Measurements from ENCODE around the gene EML4.

EML4 gene

DNA sequence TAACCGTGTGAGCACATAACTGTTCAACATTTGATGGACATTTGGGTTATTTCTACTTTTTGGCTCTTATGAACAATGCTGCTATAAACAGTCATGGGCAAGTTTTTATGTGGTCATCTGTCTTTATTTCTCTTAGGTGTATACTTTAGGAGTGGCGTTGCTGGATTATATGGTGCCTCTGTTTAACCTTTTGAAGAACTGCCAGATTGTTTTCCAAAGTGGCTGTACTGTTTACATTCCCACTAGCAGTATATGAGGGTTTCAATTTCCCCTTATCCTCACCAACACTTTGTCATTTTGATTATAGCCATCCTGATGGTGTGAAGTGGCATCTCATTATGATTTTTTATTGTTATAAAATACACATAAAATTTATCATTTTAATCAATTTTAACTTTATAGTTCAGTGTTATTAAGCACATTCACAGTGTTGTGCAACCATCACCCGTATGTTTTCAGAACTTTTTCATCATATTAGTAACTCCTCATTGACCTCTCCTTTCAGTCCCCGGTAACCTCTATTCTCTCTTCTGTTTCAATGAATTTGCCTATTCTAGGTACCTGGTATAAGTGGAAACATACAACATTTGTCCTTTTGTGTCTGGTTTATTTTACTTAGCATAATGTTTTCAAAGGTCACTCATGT is 55.4 kb downstream of the EML4 start:
- Histone ChIP-seq H3K4me3 (ENCODE audit: low read length) (no peak overlapping the region), H3K36me3 (replicated peaks; ENCODE audit: insufficient read depth, low read length) (no peaks in the 10 kb centered on the region), H3K9me2 (replicated peaks; ENCODE audit: insufficient read depth, low read length) (no peaks in the 10 kb centered on the region), H3K27me3 (replicated peaks; ENCODE audit: insufficient read depth, low read length) (no peaks in the 10 kb centered on the region), H3K27ac (ENCODE audit: low read length) (no peak overlapping the region), H3K4me2 (ENCODE audit: low read depth, low read length) (no peak overlapping the region), H3F3A (ENCODE audit: insufficient read depth, low read length) (no peaks in the 10 kb centered on the region), H4K20me1 (ENCODE audit: insufficient read depth, low read length) (0 out of 2 replicates have a peak, but pooled peaks cover 8% of the 10 kb centered on the region), H2AFZ (ENCODE audit: low read length) (no peak overlapping the region), H3K9me3 (replicated peaks; ENCODE audit: insufficient read depth, low read length) (no peaks in the 10 kb centered on the region), H3K4me1 (ENCODE audit: low read length) (no peaks in the 10 kb centered on the region), H3K79me2 (ENCODE audit: low read length) (peaks cover 94% of the 10 kb centered on the region), H3K9ac (ENCODE audit: low read length) (no peak overlapping the region)
- no peak for DNase-seq
- TF ChIP-seq, protein P1, sequence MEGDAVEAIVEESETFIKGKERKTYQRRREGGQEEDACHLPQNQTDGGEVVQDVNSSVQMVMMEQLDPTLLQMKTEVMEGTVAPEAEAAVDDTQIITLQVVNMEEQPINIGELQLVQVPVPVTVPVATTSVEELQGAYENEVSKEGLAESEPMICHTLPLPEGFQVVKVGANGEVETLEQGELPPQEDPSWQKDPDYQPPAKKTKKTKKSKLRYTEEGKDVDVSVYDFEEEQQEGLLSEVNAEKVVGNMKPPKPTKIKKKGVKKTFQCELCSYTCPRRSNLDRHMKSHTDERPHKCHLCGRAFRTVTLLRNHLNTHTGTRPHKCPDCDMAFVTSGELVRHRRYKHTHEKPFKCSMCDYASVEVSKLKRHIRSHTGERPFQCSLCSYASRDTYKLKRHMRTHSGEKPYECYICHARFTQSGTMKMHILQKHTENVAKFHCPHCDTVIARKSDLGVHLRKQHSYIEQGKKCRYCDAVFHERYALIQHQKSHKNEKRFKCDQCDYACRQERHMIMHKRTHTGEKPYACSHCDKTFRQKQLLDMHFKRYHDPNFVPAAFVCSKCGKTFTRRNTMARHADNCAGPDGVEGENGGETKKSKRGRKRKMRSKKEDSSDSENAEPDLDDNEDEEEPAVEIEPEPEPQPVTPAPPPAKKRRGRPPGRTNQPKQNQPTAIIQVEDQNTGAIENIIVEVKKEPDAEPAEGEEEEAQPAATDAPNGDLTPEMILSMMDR (IDR thresholded peaks at IDR 0.05; ENCODE audit: low read length): no peak
- TF ChIP-seq EZH2 (optimal IDR thresholded peaks at IDR 0.05; ENCODE audit: low read depth, low read length): no peak
- no peak for TF ChIP-seq EZH2phosphoT487 (IDR thresholded peaks at IDR 0.05; ENCODE audit: low read length)

DNA sequence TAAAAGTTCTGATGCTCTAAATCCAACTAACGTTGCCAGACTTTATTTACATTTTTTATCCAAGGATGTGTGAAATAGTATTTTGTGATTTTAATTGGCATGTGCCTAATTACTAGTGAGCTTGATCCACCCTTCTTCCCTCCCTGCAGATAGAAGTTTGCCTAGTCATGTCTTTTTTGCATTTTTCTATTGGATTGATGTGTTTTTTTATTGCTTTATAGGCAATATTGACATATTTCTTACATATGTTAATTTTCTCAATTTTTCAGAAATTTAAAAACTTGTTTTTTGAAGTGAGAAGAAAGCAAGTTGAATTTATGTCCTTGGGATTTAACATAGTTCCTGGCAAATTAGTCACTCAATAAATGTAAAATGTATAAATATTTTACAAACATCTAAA is 56.4 kb downstream of the EML4 start:
- TF ChIP-seq EZH2phosphoT487 (IDR thresholded peaks at IDR 0.05; ENCODE audit: low read length) (no peak), EZH2 (optimal IDR thresholded peaks at IDR 0.05; ENCODE audit: low read depth, low read length) (no peak)
- TF ChIP-seq, protein P1 (IDR thresholded peaks at IDR 0.05; ENCODE audit: low read length): no peak
- Histone ChIP-seq H3K27me3 (replicated peaks; ENCODE audit: insufficient read depth, low read length) (no peaks in the 10 kb centered on the region), H3K9me3 (replicated peaks; ENCODE audit: insufficient read depth, low read length) (no peaks in the 10 kb centered on the region), H3K27ac (ENCODE audit: low read length) (no peak overlapping the region), H2AFZ (ENCODE audit: low read length) (no peak overlapping the region), H3K4me1 (ENCODE audit: low read length) (no peaks in the 10 kb centered on the region), H3K9ac (ENCODE audit: low read length) (no peak overlapping the region), H3K9me2 (replicated peaks; ENCODE audit: insufficient read depth, low read length) (no peaks in the 10 kb centered on the region), H3F3A (ENCODE audit: insufficient read depth, low read length) (no peaks in the 10 kb centered on the region), H3K4me2 (ENCODE audit: low read depth, low read length) (no peak overlapping the region), H4K20me1 (ENCODE audit: insufficient read depth, low read length) (0 out of 2 replicates have a peak, but pooled peaks cover 8% of the 10 kb centered on the region), H3K79me2 (ENCODE audit: low read length) (peaks cover 93% of the 10 kb centered on the region), H3K36me3 (replicated peaks; ENCODE audit: insufficient read depth, low read length) (no peaks in the 10 kb centered on the region), H3K4me3 (ENCODE audit: low read length) (no peak overlapping the region)
- DNase-seq: no peak

DNA sequence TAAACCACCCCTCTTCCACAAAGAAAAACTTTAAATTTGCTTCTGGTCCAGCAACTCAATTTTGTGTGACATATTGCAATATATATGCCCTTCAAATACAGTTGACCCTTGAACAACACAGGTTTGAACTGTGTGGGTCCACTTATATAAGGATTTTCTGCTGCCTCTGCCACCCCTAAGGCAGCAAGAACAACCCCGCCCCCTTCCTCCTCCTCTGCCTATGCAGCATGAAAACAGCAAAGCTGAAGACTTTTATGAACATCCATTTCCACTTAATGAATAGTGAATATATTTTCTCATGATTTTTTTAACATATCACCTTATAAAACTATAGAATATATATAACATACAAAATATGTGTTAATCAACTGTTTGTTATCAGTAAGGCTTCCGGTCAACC is 58.3 kb downstream of the EML4 start:
- Histone ChIP-seq H3F3A (ENCODE audit: insufficient read depth, low read length) (no peaks in the 10 kb centered on the region), H3K4me3 (ENCODE audit: low read length) (no peak overlapping the region), H3K27me3 (replicated peaks; ENCODE audit: insufficient read depth, low read length) (no peaks in the 10 kb centered on the region), H2AFZ (ENCODE audit: low read length) (no peak overlapping the region), H3K9ac (ENCODE audit: low read length) (no peak overlapping the region), H3K27ac (ENCODE audit: low read length) (no peak overlapping the region), H3K36me3 (replicated peaks; ENCODE audit: insufficient read depth, low read length) (no peaks in the 10 kb centered on the region), H3K4me1 (ENCODE audit: low read length) (no peaks in the 10 kb centered on the region), H3K79me2 (ENCODE audit: low read length) (peaks cover 92% of the 10 kb centered on the region), H4K20me1 (ENCODE audit: insufficient read depth, low read length) (0 out of 2 replicates have a peak, but pooled peaks cover 8% of the 10 kb centered on the region), H3K9me2 (replicated peaks; ENCODE audit: insufficient read depth, low read length) (no peaks in the 10 kb centered on the region), H3K4me2 (ENCODE audit: low read depth, low read length) (no peak overlapping the region), H3K9me3 (replicated peaks; ENCODE audit: insufficient read depth, low read length) (no peaks in the 10 kb centered on the region)
- no peak for DNase-seq
- TF ChIP-seq, protein P1 (IDR thresholded peaks at IDR 0.05; ENCODE audit: low read length): no peak
- TF ChIP-seq EZH2 (optimal IDR thresholded peaks at IDR 0.05; ENCODE audit: low read depth, low read length) (no peak), EZH2phosphoT487 (IDR thresholded peaks at IDR 0.05; ENCODE audit: low read length) (no peak)

Data from MM.1S (cell line).